COLO668 (cell line): ENCODE measurements around the gene ITGAL.

ENCODE experiments used
- DNase-seq: peaks from one replicate; lab custom pipeline; 2025; ENCODE audit not compliant: unreplicated experiment; lab: John Stamatoyannopoulos, UW

Gene ITGAL

DNA sequence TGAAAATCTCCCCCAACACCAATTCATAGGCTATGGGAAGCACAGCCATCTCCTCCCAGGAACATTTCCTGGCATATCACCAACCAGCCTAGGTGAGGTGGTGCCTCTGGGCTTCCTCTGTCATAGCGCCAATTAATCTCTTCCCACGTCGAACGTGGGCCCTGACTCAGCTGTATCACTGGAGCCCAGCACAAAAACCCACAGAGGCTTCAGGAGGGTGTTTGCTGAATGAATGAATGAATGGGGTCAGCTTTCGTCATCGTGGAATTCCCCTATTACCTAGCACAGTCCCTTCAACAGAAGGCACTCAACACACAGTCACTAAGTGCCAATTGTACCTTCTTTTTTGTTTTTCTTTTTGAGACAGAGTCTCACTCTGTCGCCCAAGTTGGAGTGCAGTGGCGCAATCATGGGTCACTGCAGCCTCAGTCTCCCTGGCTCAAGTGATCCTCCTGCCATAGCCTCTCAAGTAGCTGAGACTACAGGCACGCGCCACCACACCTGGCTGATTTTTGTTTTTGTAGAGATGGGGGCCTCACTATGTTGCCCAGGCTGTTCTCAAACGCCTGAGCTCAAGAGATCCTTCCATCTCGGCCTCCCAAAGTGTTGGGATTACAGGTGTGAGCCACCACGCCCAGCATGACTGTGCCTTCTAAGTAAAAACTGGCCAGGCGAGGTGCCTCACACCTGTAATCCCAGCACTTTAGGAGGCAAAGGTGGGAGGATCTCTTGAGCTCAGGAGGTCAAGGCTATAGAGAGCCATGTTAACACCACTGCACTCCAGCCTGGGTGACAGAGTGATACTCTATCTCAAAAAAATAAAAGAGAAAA, 94.8 kb downstream of the ITGAL start:
- peak; percentile 6 for DNase-seq

DNA sequence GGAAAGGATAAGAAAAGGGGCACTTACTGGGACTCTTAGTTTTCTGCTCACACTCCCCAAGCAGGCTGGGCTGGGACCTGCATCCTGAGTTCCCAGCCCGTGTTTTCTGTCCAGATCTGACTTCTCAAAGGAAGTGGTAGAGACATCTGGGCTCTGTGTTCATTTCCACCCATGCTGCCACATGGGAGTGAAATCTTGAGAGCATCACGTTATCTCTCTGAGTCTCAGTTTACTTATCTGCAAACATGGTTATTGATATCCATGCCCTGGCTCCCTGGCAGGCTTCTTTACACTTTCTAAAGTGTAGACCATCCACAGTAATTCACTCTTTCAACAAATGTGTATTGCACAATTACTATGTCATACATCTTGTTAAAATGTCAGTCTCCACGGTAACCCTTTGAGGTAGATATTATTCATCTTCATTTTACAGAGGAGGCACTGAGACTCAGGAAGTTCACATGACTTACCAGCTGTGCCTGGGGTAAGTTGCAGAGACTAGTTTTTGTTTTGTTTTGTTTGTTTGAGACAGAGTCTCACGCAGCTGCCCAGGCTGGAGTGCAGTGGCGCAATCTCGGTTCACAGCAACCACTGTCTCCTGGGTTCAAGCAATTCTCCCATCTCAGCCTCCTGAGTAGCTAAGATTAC, 95.6 kb downstream of the ITGAL start:
- no peak for DNase-seq

DNA sequence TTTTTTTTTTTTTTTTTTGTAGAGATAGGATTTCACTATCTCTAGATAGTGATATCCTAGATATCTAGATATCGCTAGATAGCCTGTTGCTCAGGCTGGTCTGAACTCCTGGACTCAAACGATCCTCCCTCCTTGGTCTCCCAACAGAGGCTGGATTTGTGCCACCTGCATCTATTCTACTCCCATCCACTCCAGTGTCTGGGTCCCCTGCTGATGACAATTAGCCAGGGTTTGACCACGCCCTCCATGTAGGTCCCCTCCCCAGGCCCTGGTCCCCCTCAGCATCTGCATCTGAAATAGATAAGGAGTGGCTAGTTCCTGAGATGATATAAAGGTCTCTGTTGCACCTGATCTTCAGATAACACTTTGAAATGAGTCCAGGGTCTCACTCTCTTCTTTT, 96.7 kb downstream of the ITGAL start:
- no peak for DNase-seq

DNA sequence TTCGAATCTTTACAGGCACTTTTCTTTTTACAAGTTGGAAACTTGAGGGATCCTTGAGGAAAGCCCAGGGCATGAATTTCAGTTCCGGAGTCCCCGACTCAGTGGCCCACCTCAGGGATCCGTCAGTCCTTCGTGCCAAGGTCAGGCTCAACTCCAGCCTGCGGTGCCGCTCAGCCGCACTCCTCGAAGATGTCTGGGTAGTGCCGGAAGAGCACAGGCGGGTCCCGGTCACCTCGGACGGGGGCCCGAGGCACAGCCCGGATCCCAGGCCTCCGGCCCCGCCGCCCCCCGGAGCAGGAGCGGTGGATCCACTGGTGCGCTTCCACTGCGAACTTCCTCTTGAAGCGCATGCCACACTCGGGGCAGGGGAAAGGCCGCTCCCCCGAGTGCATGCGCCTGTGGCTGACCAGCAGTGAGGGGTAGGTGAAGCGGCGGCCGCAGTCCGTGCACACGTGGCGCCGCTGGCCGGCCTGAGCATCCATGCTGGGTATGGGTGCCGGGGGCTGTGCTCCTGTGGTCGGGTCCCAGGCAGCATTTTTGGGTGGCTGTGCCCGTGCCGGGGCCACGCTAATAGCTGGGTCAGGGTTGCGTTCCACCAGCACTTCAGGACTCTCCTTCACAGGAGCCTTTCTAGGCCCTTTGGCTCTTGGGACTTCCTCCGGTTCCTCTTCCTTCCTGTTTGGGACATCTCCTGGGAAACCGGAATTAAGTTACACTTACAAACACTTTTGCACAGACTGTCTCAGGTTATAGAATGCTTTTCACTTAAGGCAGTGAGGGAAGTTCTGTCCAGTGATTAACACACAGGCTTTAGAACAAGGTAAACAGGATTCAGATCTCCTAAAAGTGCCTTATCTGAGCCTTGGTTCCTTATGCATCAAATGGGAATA, 97.4 kb downstream of the ITGAL start:
- no peak for DNase-seq

DNA sequence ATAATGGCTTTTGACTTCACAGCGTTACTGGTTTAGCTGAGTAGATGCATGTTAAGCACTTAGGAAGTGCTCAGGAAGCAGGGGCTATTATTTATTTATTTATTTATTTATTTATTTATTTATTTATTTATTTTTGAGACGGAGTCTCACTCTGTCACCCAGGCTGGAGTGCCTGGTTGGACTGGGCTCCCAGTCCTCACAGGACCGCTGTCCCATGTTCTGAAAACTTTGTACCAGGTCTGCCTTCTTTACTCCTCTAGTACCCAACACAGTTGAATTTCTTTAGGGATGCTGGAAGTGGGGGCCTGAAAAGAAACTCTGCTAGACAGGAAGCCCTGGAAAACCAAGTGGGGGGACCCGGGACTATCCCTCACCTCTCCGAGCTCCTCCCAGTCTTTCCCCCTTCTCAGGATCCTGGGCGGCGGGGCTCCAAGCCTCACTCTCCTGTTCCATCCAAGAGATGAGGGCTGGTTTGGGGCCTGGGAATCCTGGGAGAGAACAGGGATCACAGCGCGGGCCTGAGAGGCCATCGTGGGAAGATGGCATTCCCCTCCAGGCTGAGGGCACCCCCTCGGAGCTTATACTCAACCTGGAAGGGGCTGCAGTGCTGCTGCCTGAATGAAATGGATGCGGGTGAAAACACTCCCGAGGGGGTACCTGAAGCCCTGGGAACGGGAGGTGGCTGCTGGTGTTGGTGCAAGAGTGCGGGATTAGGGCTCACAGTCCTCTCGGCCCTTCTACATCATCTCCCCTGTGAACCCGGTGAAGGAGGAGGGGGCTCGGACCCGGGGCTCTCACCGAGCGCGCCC, 98.3 kb downstream of the ITGAL start:
- DNase-seq = peak; percentile 46

DNA sequence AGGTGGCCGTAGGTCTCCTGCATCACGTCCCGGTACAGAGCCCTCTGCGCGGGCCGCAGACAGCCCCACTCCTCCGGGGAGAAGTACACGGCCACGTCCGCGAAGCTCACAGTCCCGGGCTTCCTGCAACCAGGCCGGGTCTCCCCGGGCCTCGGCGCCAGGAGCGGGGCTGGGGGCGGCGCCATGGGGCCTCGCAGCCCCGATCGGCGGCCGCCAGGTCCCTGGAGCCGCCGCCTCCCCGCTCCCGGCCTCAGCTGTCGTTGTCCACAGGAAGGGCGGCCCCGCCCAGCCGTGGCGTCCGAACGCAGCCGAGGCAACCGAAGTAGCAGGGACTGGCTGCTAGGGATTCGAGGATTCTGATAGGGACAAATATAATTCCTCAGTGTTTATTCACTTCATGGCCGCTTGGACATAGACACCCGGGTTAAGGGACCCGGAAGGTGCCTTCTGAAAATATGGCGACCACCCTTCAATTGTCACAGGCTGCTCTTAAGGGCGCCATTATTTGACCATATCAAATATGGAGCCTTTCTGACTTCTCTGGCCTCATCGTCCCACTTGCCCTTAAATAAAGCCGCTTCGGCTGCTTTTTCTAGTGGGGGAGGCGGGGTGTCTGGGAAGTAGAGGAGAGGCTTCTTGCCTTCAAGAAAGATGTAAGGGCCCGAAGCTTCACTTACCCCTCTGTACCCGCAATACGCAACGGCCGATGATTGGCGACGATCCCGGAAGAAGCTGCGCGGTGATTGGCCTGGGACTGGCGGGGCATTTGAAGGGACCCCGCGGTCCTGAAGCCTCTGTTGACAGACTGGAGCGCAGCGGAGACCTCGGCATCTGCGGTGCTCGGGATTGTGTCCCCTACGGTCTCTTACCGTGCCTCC, 99.1 kb downstream of the ITGAL start, which contains the start of gene ZNF688:
Gene ZNF688, minus strand, starts transcription at position 270 of the 878 bp plus-strand sequence. Its CDS starts 85 bp downstream, at position 185.
- peak; percentile 87 for DNase-seq
